CD14-positive monocyte (primary cell): ENCODE measurements around the gene LRP10. TPM values are rescaled to one million over a fixed set of nuclear protein-coding genes. Genes with fewer than 3 reads are reported as not detected.
A peak's percentile ranks its signal among the peaks of the same experiment; 100 is the strongest.
"Not testable (repeated sequence)": the region's sequence is repeated elsewhere in the genome, so short reads cannot be mapped to it uniquely, and the experiment has no call there.

Source experiments
- DNase-seq, 3 donors: peaks; one replicate each; pipeline ENCODE4 v3.0.0-alpha.2; 2011 to 2022
- H2AFZ ChIP-seq: 2 replicates; pipeline ENCODE4 v1.6.0; 2012; ENCODE audit warnings: mild to moderate bottlenecking, low read depth, low read length, inconsistent platforms; ENCODE audit not compliant: insufficient read depth, poor library complexity, severe bottlenecking
- H3K27ac ChIP-seq, 2 donors: 1 replicate in 1 of 2; 2 replicates in 1 of 2; pipeline ENCODE4 v1.5.1; 2012 to 2013; ENCODE audit warnings: low read length in 2 of 2, control low read depth in 1 of 2, inconsistent platforms in 1 of 2, low read depth in 1 of 2, mild to moderate bottlenecking in 1 of 2
- H3K27me3 ChIP-seq, 2 donors: one replicate each; pipeline versions ENCODE4 v1.6.0 to v1.6.1; 2011 to 2013; ENCODE audit warnings: low read length in 2 of 2; ENCODE audit not compliant: control insufficient read depth in 2 of 2, insufficient read depth in 2 of 2
- H3K36me3 ChIP-seq, 2 donors: replicated peaks in 1 of 2; 1 replicate in 1 of 2; 2 replicates in 1 of 2; pipeline versions ENCODE4 v1.5.1 to v1.6.1; 2012 to 2013; ENCODE audit warnings: low read length in 2 of 2, control low read depth in 1 of 2, inconsistent platforms in 1 of 2, mild to moderate bottlenecking in 1 of 2; ENCODE audit not compliant: insufficient read depth in 2 of 2, control insufficient read depth in 1 of 2
- H3K4me1 ChIP-seq, 2 donors: 1 replicate in 1 of 2; 2 replicates in 1 of 2; pipeline versions ENCODE4 v1.5.1 to v1.6.1; 2012 to 2013; ENCODE audit warnings: low read length in 2 of 2, control low read depth in 1 of 2, inconsistent platforms in 1 of 2, mild to moderate bottlenecking in 1 of 2, moderate library complexity in 1 of 2; ENCODE audit not compliant: insufficient read depth in 2 of 2, control insufficient read depth in 1 of 2
- H3K4me2 ChIP-seq: replicated peaks from 2 replicates; pipeline ENCODE3; 2012; ENCODE audit warnings: low read length, moderate library complexity, mild to moderate bottlenecking; ENCODE audit not compliant: poor library complexity, severe bottlenecking; ENCODE audit errors: extremely low read depth
- H3K4me3 ChIP-seq, 3 experiments: fragments of 200-600 bp in 1 of 3; sonication (generic) in 1 of 3; replicated peaks in 1 of 3; 1 replicate in 2 of 3; 2 replicates in 1 of 3; pipeline ENCODE4 v1.5.1; 2011 to 2013; ENCODE audit warnings: low read length in 3 of 3, mild to moderate bottlenecking in 3 of 3, control low read depth in 2 of 3, low read depth in 2 of 3, inconsistent platforms in 1 of 3, moderate library complexity in 1 of 3
- H3K79me2 ChIP-seq: 2 replicates; pipeline ENCODE4 v1.6.0; 2012; ENCODE audit warnings: mild to moderate bottlenecking, control low read depth, inconsistent platforms, low read length, moderate library complexity; ENCODE audit not compliant: insufficient read depth
- H3K9ac ChIP-seq: 2 replicates; pipeline ENCODE4 v1.6.0; 2017; ENCODE audit warnings: low read length, mild to moderate bottlenecking; ENCODE audit not compliant: insufficient read depth, poor library complexity, severe bottlenecking
- H3K9me3 ChIP-seq, 2 donors: replicated peaks in 1 of 2; 1 replicate in 1 of 2; 2 replicates in 1 of 2; pipeline versions ENCODE4 v1.5.1 to v1.6.1; 2012 to 2013; ENCODE audit warnings: low read length in 2 of 2, control low read depth in 1 of 2; ENCODE audit not compliant: control insufficient read depth in 1 of 2, insufficient read depth in 1 of 2
- H4K20me1 ChIP-seq: 2 replicates; pipeline ENCODE4 v1.6.0; 2012; ENCODE audit warnings: mild to moderate bottlenecking, low read length, control low read depth, moderate library complexity; ENCODE audit not compliant: insufficient read depth
- H3K27ac Mint-ChIP-seq, 7 donors: one replicate each; pipeline ENCODE4 v1.8.0; 2020; ENCODE audit warnings: mild to moderate bottlenecking in 7 of 7, mixed read lengths in 7 of 7, moderate library complexity in 6 of 7, inconsistent platforms in 2 of 7
- H3K27me3 Mint-ChIP-seq, 3 donors: one replicate each; pipeline ENCODE4 v1.8.0; 2021 to 2022; ENCODE audit warnings: low read depth in 3 of 3, mild to moderate bottlenecking in 3 of 3, mixed read lengths in 3 of 3, moderate library complexity in 3 of 3, inconsistent platforms in 1 of 3
- H3K36me3 Mint-ChIP-seq, 2 donors: one replicate each; pipeline ENCODE4 v1.8.0; 2020; ENCODE audit warnings: mixed read lengths in 2 of 2, inconsistent platforms in 1 of 2, mild to moderate bottlenecking in 1 of 2
- H3K4me1 Mint-ChIP-seq: one replicate; pipeline ENCODE4 v1.8.0; 2020; ENCODE audit warnings: mild to moderate bottlenecking, mixed read lengths
- H3K4me3 Mint-ChIP-seq, 2 donors: one replicate each; pipeline ENCODE4 v1.8.0; 2020; ENCODE audit warnings: mild to moderate bottlenecking in 2 of 2, mixed read lengths in 2 of 2, moderate library complexity in 1 of 2
- H3K9me3 Mint-ChIP-seq, 7 donors: one replicate each; pipeline ENCODE4 v1.8.0; 2020 to 2022; ENCODE audit warnings: mixed read lengths in 7 of 7, mild to moderate bottlenecking in 6 of 7, moderate library complexity in 6 of 7, inconsistent platforms in 2 of 7
- WGBS: methylation state at CpG from one replicate; pipeline ENCODE4 v1.1.5; 2013; ENCODE audit warnings: missing lambda C conversion rate; ENCODE audit not compliant: insufficient coverage; 5-methylcytosine and 5-hydroxymethylcytosine counted together
- intact Hi-C, 2 donors: fragments of 100-400 bp; cut with micrococcal nuclease; formaldehyde crosslinking; loops; one replicate each; pipeline versions ENCODE4 v1.15.0 to v1.15.1; 2023
- polyA plus RNA-seq, 3 donors: library from polyadenylated mRNA; depleted of rRNA in 1 of 3; unstranded in 2 of 3; stranded (reverse) in 1 of 3; fragments of 300-500 nt in 2 of 3; fragments of >200 nt in 1 of 3; fragmentation: Illumina TruSeq in 2 of 3; gene quantifications; 1 replicate in 2 of 3; 2 replicates in 1 of 3; pipeline ENCODE4 v1.2.3, GENCODE V29; 2012 to 2021
- TF ChIP-seq, protein P1 (sequence below): fragments of 200-600 bp; IDR thresholded peaks from one replicate; pipeline ENCODE4 v1.8.0; 2022; ENCODE audit warnings: antibody characterized with exemption, mild to moderate bottlenecking

Gene LRP10
- polyA plus RNA-seq, 3 donors: 39.0 to 65.1 (median 51.5) TPM

DNA sequence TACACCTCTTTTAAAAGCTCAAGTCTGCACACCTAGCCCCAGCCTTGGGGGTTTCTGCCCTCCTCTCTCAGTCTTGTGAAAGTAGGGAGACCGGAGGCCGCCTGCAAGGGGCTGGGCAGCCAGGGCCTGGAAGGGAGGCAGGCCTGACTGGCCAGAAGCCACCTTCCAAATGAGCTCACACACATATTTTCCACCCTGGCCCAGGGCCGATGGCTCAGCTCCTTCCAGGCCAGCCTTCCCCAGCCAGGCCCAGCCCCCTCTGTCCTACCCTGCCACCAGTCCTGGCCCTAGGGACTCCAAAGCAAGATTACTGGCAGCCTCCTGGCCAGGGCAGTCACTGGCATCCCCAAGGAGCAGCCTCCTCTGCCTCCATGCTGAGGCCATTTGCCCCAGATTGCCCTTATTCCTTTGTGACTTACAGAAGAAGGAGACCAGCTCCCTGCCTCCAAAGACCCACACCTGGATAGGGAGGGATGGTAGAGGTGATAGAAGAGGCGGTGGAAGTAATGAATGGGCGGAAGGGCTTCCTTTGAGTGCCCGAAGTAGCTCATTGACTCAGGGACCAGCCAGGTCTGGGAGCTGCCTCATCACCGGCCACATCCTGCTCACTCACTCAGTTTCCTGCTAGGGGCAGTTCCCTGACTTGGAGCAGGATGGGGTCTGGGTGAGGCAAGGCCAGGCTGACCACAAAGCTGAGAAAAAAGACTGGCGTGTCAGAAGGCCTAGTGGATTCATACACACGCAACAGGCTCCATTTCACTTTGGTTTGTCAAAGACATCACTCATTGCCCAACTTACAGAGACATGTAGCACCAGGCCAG, 20.4 kb upstream of the LRP10 start:
- peak overlapping the region; percentile 46 for H2AFZ ChIP-seq
- WGBS: 50% methylated on average over 2 of the region's 9 CpGs

DNA sequence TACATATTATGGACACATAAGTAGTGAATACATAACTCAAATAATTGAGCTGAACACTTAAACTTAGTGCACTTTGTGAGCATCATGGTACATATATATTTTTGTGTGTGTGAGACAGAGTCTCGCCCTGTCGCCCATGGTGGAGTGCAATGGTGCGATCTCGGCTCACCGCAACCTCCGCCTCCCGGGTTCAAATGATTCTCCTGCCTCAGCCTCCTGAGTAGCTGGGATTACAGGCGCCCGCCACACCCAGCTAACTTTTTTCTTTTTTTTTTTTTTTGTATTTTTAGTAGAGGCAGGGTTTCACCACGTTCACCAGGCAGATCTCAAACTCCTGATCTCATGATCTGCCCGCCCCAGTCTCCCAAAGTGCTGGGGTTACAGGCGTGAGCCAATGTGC, 19.4 kb upstream of the LRP10 start:
- H3K9me3 Mint-ChIP-seq, H3K4me2 ChIP-seq, H3K9me3 ChIP-seq, H3K27me3 ChIP-seq, H3K27ac ChIP-seq, H3K4me3 Mint-ChIP-seq, H4K20me1 ChIP-seq, H3K79me2 ChIP-seq, H3K27ac Mint-ChIP-seq, DNase-seq, H3K36me3 Mint-ChIP-seq, H2AFZ ChIP-seq, H3K36me3 ChIP-seq, H3K4me3 ChIP-seq, H3K9ac ChIP-seq: not testable (repeated sequence)
- H3K27me3 Mint-ChIP-seq: peaks cover 3 to 27% (median 22%) of the 10 kb centered on the region in 3 donors
- H3K4me1 Mint-ChIP-seq: peaks cover 28% of the 10 kb centered on the region
- no CpG with 5 or more reads among the region's 12 CpGs for WGBS
- peaks cover 19 to 30% of the 10 kb centered on the region in 2 donors for H3K4me1 ChIP-seq
- intact Hi-C loops: loop anchor here (2.0 to 5.0 kb wide), 5 partner anchors 29 to 279 kb away; no protein-coding TSS in a partner anchor

More for the DNA sequence above, 20.4 kb upstream of the LRP10 start:
- H3K4me3 ChIP-seq: no peak overlapping the region
- no peaks in the 10 kb centered on the region for H4K20me1 ChIP-seq
- peak overlapping the region in 1 of 2 donors; percentile 12 for H3K4me3 Mint-ChIP-seq
- H3K27me3 ChIP-seq: peaks cover 0 to 5% of the 10 kb centered on the region in 2 donors
- H3K4me1 Mint-ChIP-seq: peaks cover 28% of the 10 kb centered on the region
- H3K27ac Mint-ChIP-seq: peak overlapping the region in 1 of 7 donors; percentile 27
- peaks cover 0 to 1% of the 10 kb centered on the region in 2 donors for H3K36me3 Mint-ChIP-seq
- H3K4me2 ChIP-seq: no peak overlapping the region
- no peaks in the 10 kb centered on the region for H3K36me3 ChIP-seq
- peaks cover 3 to 29% (median 18%) of the 10 kb centered on the region in 3 donors for H3K27me3 Mint-ChIP-seq
- TF ChIP-seq, protein P1, sequence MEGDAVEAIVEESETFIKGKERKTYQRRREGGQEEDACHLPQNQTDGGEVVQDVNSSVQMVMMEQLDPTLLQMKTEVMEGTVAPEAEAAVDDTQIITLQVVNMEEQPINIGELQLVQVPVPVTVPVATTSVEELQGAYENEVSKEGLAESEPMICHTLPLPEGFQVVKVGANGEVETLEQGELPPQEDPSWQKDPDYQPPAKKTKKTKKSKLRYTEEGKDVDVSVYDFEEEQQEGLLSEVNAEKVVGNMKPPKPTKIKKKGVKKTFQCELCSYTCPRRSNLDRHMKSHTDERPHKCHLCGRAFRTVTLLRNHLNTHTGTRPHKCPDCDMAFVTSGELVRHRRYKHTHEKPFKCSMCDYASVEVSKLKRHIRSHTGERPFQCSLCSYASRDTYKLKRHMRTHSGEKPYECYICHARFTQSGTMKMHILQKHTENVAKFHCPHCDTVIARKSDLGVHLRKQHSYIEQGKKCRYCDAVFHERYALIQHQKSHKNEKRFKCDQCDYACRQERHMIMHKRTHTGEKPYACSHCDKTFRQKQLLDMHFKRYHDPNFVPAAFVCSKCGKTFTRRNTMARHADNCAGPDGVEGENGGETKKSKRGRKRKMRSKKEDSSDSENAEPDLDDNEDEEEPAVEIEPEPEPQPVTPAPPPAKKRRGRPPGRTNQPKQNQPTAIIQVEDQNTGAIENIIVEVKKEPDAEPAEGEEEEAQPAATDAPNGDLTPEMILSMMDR: no peak
- H3K9ac ChIP-seq: no peak overlapping the region
- H3K27ac ChIP-seq: no peak overlapping the region
- intact Hi-C loops: loop anchor here (5.0 kb wide), 2 partner anchors 74 to 194 kb away; no protein-coding TSS in a partner anchor
- DNase-seq: peak; percentile 65 to 93 (median 71)
- no peaks in the 10 kb centered on the region for H3K79me2 ChIP-seq
- no peaks in the 10 kb centered on the region for H3K9me3 ChIP-seq
- peaks cover 19 to 30% of the 10 kb centered on the region in 2 donors for H3K4me1 ChIP-seq
- peaks cover 0 to 2% (median 0%) of the 10 kb centered on the region in 7 donors for H3K9me3 Mint-ChIP-seq
